CD4-positive, alpha-beta T cell (primary cell): Measurements from ENCODE around the gene CH25H. TPM values are rescaled to one million over a fixed set of nuclear protein-coding genes. Genes with fewer than 3 reads are reported as not detected.

Source experiments
- ATAC-seq: fragments of 200-7000 bp; cut with Tn5 transposase; one replicate; pipeline ENCODE4 v1.10.0; 2022; ENCODE audit warnings: mild to moderate bottlenecking; ENCODE audit not compliant: poor library complexity
- CTCF ChIA-PET: fragments of 350-600 bp; sonication (Branson Sonifier 250); formaldehyde crosslinking; loops from one replicate; lab custom pipeline; 2021; ENCODE audit warnings: antibody characterized with exemption, inconsistent platforms; lab: Charles Lee
- POLR2A ChIA-PET: fragments of 350-600 bp; sonication (Branson Sonifier 250); formaldehyde crosslinking; loops from one replicate; lab custom pipeline; 2021; ENCODE audit warnings: antibody characterized with exemption, inconsistent platforms; lab: Charles Lee
- DNase-seq, 14 experiments: peaks; one replicate each; pipeline ENCODE4 v3.0.0-alpha.2; 2013 to 2020; ENCODE audit warnings: mixed read lengths in 2 of 14
- H3K27ac ChIP-seq, 2 donors: one replicate each; pipeline versions ENCODE4 v1.5.1 to v1.7.0; 2013; ENCODE audit warnings: low read length in 2 of 2, low read depth in 1 of 2, mild to moderate bottlenecking in 1 of 2
- H3K27me3 ChIP-seq, 2 experiments: 1 replicate in 1 of 2; 2 replicates in 1 of 2; pipeline versions ENCODE4 v1.6.1 to v1.7.0; 2013; ENCODE audit warnings: low read length in 2 of 2, control low read depth in 1 of 2, mild to moderate bottlenecking in 1 of 2, moderate library complexity in 1 of 2; ENCODE audit not compliant: insufficient read depth in 2 of 2, control insufficient read depth in 1 of 2
- H3K36me3 ChIP-seq: one replicate; pipeline ENCODE4 v1.6.1; 2013; ENCODE audit warnings: low read length, control low read depth; ENCODE audit not compliant: insufficient read depth
- H3K4me1 ChIP-seq: one replicate; pipeline ENCODE4 v1.6.1; 2013; ENCODE audit warnings: low read length, control low read depth; ENCODE audit not compliant: insufficient read depth
- H3K4me3 ChIP-seq: one replicate; pipeline ENCODE4 v1.5.1; 2013; ENCODE audit warnings: mild to moderate bottlenecking, low read length, moderate library complexity
- H3K9me3 ChIP-seq, 2 experiments: 1 replicate in 1 of 2; 2 replicates in 1 of 2; pipeline versions ENCODE4 v1.6.1 to v1.7.0; 2013; ENCODE audit warnings: low read length in 2 of 2, mild to moderate bottlenecking in 2 of 2, control low read depth in 1 of 2, moderate library complexity in 1 of 2; ENCODE audit not compliant: control insufficient read depth in 1 of 2, insufficient read depth in 1 of 2
- H3K27ac Mint-ChIP-seq: one replicate; pipeline ENCODE4 v1.8.0; 2020; ENCODE audit warnings: mixed read lengths
- H3K27me3 Mint-ChIP-seq: one replicate; pipeline ENCODE4 v1.8.0; 2021; ENCODE audit warnings: mixed read lengths
- H3K36me3 Mint-ChIP-seq: one replicate; pipeline ENCODE4 v1.8.0; 2021; ENCODE audit warnings: low read depth, mixed read lengths
- H3K4me1 Mint-ChIP-seq: one replicate; pipeline ENCODE4 v1.8.0; 2021; ENCODE audit warnings: low read depth, mixed read lengths
- H3K4me3 Mint-ChIP-seq: one replicate; pipeline ENCODE4 v1.8.0; 2020; ENCODE audit warnings: mild to moderate bottlenecking, mixed read lengths
- H3K9me3 Mint-ChIP-seq: one replicate; pipeline ENCODE4 v1.8.0; 2020; ENCODE audit warnings: mixed read lengths
- intact Hi-C, 2 experiments: fragments of 100-400 bp; cut with DNase I in 1 of 2; cut with micrococcal nuclease in 1 of 2; formaldehyde crosslinking; loops; one replicate each; pipeline versions ENCODE4 v1.15.1 to v1.9.0; 2023 to 2025; cut with DNase I, micrococcal nuclease
- total RNA-seq, 174 experiments: library from RNA in 2 of 174; stranded (reverse) in 2 of 174; gene quantifications; one replicate each; pipeline ENCODE4 v1.2.3 and lab custom pipeline; 2021 to 2026
- TF ChIP-seq, protein P1 (sequence below): fragments of 200-600 bp; IDR thresholded peaks from one replicate; pipeline ENCODE4 v1.8.0; 2022; ENCODE audit warnings: antibody characterized with exemption, mild to moderate bottlenecking

Gene CH25H
- total RNA-seq, 2 experiments from 2014 or later, result 0.49 to 0.50 TPM

DNA sequence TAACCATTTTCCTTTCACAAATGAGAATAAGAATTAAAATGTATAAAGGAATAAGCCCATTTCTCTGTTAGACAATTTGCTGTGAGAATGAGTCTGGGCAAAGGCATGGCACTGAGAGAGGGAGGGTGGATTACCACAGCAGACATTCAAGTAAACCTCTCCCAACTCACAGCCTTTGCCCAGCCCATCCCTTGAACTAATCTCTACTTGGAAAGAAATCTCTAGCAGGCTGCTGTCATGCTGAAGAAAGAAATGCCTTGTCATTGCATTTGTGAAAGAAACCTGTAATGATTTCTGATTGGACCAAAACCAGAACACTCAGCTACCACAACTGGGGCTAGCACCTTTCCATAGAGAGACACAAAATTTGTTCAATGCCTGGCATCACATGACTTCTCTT lies 39.2 kb downstream of the CH25H start:
- Histone ChIP-seq H3K27ac (no peak overlapping the region), H3K36me3 (no peaks in the 10 kb centered on the region), H3K4me3 (no peak overlapping the region), H3K27me3 (peaks cover 0 to 13% of the 10 kb centered on the region in 2 experiments), H3K9me3 (no peaks in the 10 kb centered on the region), H3K4me1 (peaks cover 8% of the 10 kb centered on the region)
- ChIA-PET POLR2A (no interaction called here), CTCF (interaction anchor here (0.6 kb wide), 1 partner anchor 83 kb away, joined by 3 read pairs; no protein-coding TSS in a partner anchor)
- no peak overlapping the region for H3K4me3 Mint-ChIP-seq
- TF ChIP-seq, protein P1, sequence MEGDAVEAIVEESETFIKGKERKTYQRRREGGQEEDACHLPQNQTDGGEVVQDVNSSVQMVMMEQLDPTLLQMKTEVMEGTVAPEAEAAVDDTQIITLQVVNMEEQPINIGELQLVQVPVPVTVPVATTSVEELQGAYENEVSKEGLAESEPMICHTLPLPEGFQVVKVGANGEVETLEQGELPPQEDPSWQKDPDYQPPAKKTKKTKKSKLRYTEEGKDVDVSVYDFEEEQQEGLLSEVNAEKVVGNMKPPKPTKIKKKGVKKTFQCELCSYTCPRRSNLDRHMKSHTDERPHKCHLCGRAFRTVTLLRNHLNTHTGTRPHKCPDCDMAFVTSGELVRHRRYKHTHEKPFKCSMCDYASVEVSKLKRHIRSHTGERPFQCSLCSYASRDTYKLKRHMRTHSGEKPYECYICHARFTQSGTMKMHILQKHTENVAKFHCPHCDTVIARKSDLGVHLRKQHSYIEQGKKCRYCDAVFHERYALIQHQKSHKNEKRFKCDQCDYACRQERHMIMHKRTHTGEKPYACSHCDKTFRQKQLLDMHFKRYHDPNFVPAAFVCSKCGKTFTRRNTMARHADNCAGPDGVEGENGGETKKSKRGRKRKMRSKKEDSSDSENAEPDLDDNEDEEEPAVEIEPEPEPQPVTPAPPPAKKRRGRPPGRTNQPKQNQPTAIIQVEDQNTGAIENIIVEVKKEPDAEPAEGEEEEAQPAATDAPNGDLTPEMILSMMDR, result no peak
- no peak for DNase-seq
- no peaks in the 10 kb centered on the region for H3K36me3 Mint-ChIP-seq
- peaks cover 16% of the 10 kb centered on the region for H3K4me1 Mint-ChIP-seq
- H3K27ac Mint-ChIP-seq, result no peak overlapping the region
- intact Hi-C loops, result no loop called here
- ATAC-seq, result no peak
- no peaks in the 10 kb centered on the region for H3K9me3 Mint-ChIP-seq
- peaks cover 3% of the 10 kb centered on the region for H3K27me3 Mint-ChIP-seq

DNA sequence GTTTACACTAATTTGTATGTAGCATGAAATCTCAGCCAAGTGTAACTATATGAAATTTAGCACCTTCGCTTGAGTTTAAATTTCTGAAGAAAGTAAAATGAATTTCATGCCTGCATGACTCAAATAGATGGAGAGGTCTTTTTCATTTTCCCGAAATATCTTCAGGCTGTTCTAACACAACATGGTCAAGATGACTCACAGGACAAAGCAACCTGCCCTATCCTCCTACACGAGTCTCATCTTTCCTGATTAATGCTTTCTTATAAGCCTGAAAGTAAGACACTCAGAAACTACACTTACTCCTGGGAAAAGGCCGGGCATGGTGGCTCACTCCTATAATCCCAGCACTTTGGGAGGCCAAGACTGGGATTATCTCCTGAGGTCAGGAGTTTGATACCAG lies 41.2 kb downstream of the CH25H start:
- Histone ChIP-seq H3K36me3 (no peaks in the 10 kb centered on the region), H3K9me3 (no peaks in the 10 kb centered on the region), H3K27ac (no peak overlapping the region), H3K4me1 (peaks cover 8% of the 10 kb centered on the region), H3K4me3 (no peak overlapping the region), H3K27me3 (peaks cover 0 to 5% of the 10 kb centered on the region in 2 experiments)
- intact Hi-C loops, result no loop called here
- DNase-seq (no peak), ATAC-seq (no peak)
- Mint-ChIP-seq H3K27ac (no peak overlapping the region), H3K27me3 (no peaks in the 10 kb centered on the region), H3K36me3 (no peaks in the 10 kb centered on the region), H3K4me1 (peaks cover 16% of the 10 kb centered on the region), H3K4me3 (no peak overlapping the region), H3K9me3 (no peaks in the 10 kb centered on the region)
- POLR2A ChIA-PET, result no interaction called here
- CTCF ChIA-PET, result no interaction called here
- TF ChIP-seq, protein P1, result no peak

DNA sequence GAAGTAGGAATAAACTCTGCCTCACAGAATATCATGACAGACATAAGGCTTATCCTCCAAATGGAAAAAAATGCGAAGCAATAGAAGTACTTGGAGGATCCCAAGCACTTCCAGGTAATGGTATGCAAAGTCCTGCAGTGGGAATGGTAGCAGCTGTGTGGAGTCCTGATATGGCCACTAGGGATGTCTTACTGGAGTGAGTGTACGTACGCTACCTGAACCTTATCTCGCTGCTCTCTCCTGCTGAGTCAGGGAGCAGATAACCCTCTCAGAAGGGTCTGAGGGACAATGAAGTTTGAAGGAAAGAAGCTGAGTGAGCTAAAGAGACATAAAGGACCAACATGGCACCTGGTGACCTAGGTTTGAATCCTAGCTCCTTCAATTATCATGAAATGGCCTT lies 42.2 kb downstream of the CH25H start:
- no peaks in the 10 kb centered on the region for H3K9me3 ChIP-seq
- POLR2A ChIA-PET, result no interaction called here
- H3K27ac Mint-ChIP-seq, result no peak overlapping the region

More for the DNA sequence above, 42.2 kb downstream of the CH25H start:
- H3K27me3 ChIP-seq, result peaks cover 0 to 5% of the 10 kb centered on the region in 2 experiments
- TF ChIP-seq, protein P1, result no peak
- intact Hi-C loops, result no loop called here
- peaks cover 8% of the 10 kb centered on the region for H3K4me1 ChIP-seq
- Mint-ChIP-seq H3K36me3 (no peaks in the 10 kb centered on the region), H3K27me3 (no peaks in the 10 kb centered on the region), H3K4me1 (peaks cover 16% of the 10 kb centered on the region), H3K9me3 (no peaks in the 10 kb centered on the region), H3K4me3 (no peak overlapping the region)
- CTCF ChIA-PET, result no interaction called here
- no peak for DNase-seq
- H3K27ac ChIP-seq, result no peak overlapping the region
- no peak for ATAC-seq
- H3K4me3 ChIP-seq, result no peak overlapping the region
- no peaks in the 10 kb centered on the region for H3K36me3 ChIP-seq
